DOHH2 (cell line): ENCODE results near the gene SPINK6.

Experiments used
- H3F3A ChIP-seq: fragments of 200-600 bp; sonication (generic), shearing (Covaris generic); 2 replicates; pipeline ENCODE4 v1.6.0; 2016; ENCODE audit warnings: antibody characterized with exemption, mild to moderate bottlenecking; ENCODE audit not compliant: control insufficient read depth, insufficient read depth
- H3K27ac ChIP-seq: fragments of 200-600 bp; sonication (generic); 2 replicates; pipeline ENCODE4 v1.5.1; 2014; ENCODE audit warnings: low read depth, mild to moderate bottlenecking, low read length, moderate library complexity
- H3K27me3 ChIP-seq: fragments of 200-600 bp; sonication (generic); 2 replicates; pipeline ENCODE4 v1.6.1; 2014; ENCODE audit warnings: mild to moderate bottlenecking, low read length, mixed read lengths; ENCODE audit not compliant: control insufficient read depth
- H3K36me3 ChIP-seq: fragments of 200-600 bp; sonication (generic); 2 replicates; pipeline ENCODE4 v1.6.1; 2014; ENCODE audit warnings: mild to moderate bottlenecking, low read length, moderate library complexity, mixed read lengths; ENCODE audit not compliant: control insufficient read depth
- H3K4me1 ChIP-seq: fragments of 200-600 bp; sonication (generic); 2 replicates; pipeline ENCODE4 v1.6.1; 2014; ENCODE audit warnings: mild to moderate bottlenecking, low read length, mixed read lengths; ENCODE audit not compliant: control insufficient read depth
- H3K4me2 ChIP-seq: fragments of 200-600 bp; sonication (generic); 2 replicates; pipeline ENCODE4 v1.6.0; 2014; ENCODE audit warnings: mild to moderate bottlenecking, low read length, moderate library complexity
- H3K4me3 ChIP-seq: fragments of 200-600 bp; sonication (generic); 2 replicates; pipeline ENCODE4 v1.5.1; 2014; ENCODE audit warnings: mild to moderate bottlenecking, low read length, mixed read lengths
- H3K79me2 ChIP-seq: fragments of 200-600 bp; sonication (generic); 2 replicates; pipeline ENCODE4 v1.6.1; 2014; ENCODE audit warnings: mild to moderate bottlenecking, low read length, mixed read lengths; ENCODE audit not compliant: control insufficient read depth
- H3K9me2 ChIP-seq: fragments of 200-600 bp; sonication (generic); replicated peaks from 2 replicates; pipeline ENCODE4 v1.6.1; 2014; ENCODE audit warnings: mild to moderate bottlenecking, low read length, mixed read lengths; ENCODE audit not compliant: control insufficient read depth
- H3K9me3 ChIP-seq: fragments of 200-600 bp; sonication (generic); 2 replicates; pipeline ENCODE4 v1.6.1; 2014; ENCODE audit warnings: antibody characterized with exemption, low read length, mixed read lengths; ENCODE audit not compliant: control insufficient read depth, insufficient read depth
- H4K20me1 ChIP-seq: fragments of 200-600 bp; sonication (generic); 2 replicates; pipeline ENCODE4 v1.6.0; 2014; ENCODE audit warnings: low read depth, mild to moderate bottlenecking, antibody characterized with exemption, low read length, moderate library complexity; ENCODE audit not compliant: control insufficient read depth, insufficient read depth
- EZH2phosphoT487 ChIP-seq: fragments of 200-600 bp; sonication (generic); IDR thresholded peaks from 2 replicates; pipeline ENCODE4 v1.6.1; 2017; ENCODE audit warnings: borderline replicate concordance, mild to moderate bottlenecking, antibody characterized with exemption, low read length, moderate library complexity, mixed read lengths
- TF ChIP-seq, protein P1 (sequence below): fragments of 200-600 bp; sonication (generic); IDR thresholded peaks from one replicate; pipeline ENCODE4 v1.5.1; 2014; ENCODE audit warnings: antibody characterized with exemption, mild to moderate bottlenecking, low read depth, low read length; ENCODE audit not compliant: poor library complexity, severe bottlenecking

The SPINK6 gene

GRCh38 chr5:148186248-148187003, 16.4 kb upstream of the SPINK6 start:
- no peak overlapping the region for H3K4me2 ChIP-seq
- no peaks in the 10 kb centered on the region for H3K9me3 ChIP-seq
- no peaks in the 10 kb centered on the region for H3K9me2 ChIP-seq
- TF ChIP-seq EZH2phosphoT487: no peak
- TF ChIP-seq, protein P1, sequence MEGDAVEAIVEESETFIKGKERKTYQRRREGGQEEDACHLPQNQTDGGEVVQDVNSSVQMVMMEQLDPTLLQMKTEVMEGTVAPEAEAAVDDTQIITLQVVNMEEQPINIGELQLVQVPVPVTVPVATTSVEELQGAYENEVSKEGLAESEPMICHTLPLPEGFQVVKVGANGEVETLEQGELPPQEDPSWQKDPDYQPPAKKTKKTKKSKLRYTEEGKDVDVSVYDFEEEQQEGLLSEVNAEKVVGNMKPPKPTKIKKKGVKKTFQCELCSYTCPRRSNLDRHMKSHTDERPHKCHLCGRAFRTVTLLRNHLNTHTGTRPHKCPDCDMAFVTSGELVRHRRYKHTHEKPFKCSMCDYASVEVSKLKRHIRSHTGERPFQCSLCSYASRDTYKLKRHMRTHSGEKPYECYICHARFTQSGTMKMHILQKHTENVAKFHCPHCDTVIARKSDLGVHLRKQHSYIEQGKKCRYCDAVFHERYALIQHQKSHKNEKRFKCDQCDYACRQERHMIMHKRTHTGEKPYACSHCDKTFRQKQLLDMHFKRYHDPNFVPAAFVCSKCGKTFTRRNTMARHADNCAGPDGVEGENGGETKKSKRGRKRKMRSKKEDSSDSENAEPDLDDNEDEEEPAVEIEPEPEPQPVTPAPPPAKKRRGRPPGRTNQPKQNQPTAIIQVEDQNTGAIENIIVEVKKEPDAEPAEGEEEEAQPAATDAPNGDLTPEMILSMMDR: no peak
- H3K36me3 ChIP-seq: no peaks in the 10 kb centered on the region
- H3K4me1 ChIP-seq: no peaks in the 10 kb centered on the region
- 0 out of 2 replicates have a peak, but pooled peaks cover 2% of the 10 kb centered on the region for H3K27me3 ChIP-seq
- H3K79me2 ChIP-seq: no peaks in the 10 kb centered on the region
- H3K27ac ChIP-seq: no peak overlapping the region
- no peak overlapping the region for H3K4me3 ChIP-seq
- no peaks in the 10 kb centered on the region for H4K20me1 ChIP-seq
- no peaks in the 10 kb centered on the region for H3F3A ChIP-seq

DNA sequence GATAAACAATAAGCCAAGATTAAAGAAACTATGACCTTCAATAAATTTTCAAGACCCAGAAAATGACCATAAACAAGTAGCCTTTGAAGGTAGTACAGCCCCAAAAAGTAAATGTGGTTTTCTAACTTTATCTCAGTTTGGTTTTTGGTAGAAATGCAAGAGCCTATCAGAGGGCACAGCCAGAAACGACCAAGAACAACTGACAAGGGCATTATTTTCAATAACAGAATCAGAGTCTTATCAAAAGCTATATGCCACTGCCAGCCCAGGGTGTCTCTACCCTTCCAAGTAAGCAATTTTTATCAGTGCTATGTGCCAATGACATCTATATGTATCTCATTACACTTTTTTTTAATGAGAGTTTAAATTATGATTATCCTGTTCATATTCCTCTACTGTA, 11.8 kb upstream of the SPINK6 start:
- H3K9me3 ChIP-seq: no peaks in the 10 kb centered on the region
- H3K36me3 ChIP-seq: no peaks in the 10 kb centered on the region
- H3K4me2 ChIP-seq: no peak overlapping the region
- H3K4me1 ChIP-seq: no peaks in the 10 kb centered on the region
- no peaks in the 10 kb centered on the region for H3K79me2 ChIP-seq
- H3F3A ChIP-seq: no peaks in the 10 kb centered on the region
- H4K20me1 ChIP-seq: no peaks in the 10 kb centered on the region
- H3K4me3 ChIP-seq: no peak overlapping the region
- no peaks in the 10 kb centered on the region for H3K9me2 ChIP-seq
- TF ChIP-seq, protein P1: no peak
- no peak for TF ChIP-seq EZH2phosphoT487
- H3K27ac ChIP-seq: no peak overlapping the region
- 0 out of 2 replicates have a peak, but pooled peaks cover 2% of the 10 kb centered on the region for H3K27me3 ChIP-seq

DNA sequence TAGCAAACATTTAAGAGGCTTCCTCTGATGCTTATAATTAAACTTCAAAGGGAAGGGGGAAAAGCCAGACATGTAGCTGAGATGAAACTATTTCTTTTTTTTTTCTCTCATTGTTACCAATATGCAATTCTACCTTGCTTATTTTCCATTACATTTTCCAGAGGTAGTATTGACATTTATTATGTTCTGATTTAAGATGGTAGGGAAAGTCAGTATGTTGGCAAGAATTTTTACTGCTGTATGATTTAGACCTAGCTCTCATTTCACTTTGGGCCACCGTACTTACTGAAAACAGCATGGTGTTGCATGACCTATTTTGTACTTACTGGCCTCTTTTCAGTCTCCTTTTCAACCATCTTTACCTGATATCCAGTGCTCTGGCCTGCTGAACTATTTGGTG, 9.6 kb upstream of the SPINK6 start:
- TF ChIP-seq EZH2phosphoT487: no peak
- TF ChIP-seq, protein P1: no peak
- Histone ChIP-seq H3F3A (no peaks in the 10 kb centered on the region), H3K9me2 (no peaks in the 10 kb centered on the region)

More for the DNA sequence above, 9.6 kb upstream of the SPINK6 start:
- H4K20me1 ChIP-seq: no peaks in the 10 kb centered on the region
- no peaks in the 10 kb centered on the region for H3K36me3 ChIP-seq
- H3K4me1 ChIP-seq: no peaks in the 10 kb centered on the region
- H3K9me3 ChIP-seq: no peaks in the 10 kb centered on the region
- no peaks in the 10 kb centered on the region for H3K79me2 ChIP-seq
- no peak overlapping the region for H3K27ac ChIP-seq
- H3K27me3 ChIP-seq: peaks cover 5% of the 10 kb centered on the region; the same call in 1 of the 2 replicates
- no peak overlapping the region for H3K4me2 ChIP-seq
- no peak overlapping the region for H3K4me3 ChIP-seq
